Measurements from ENCODE around the gene PLXDC2. TPM values are rescaled to one million over a fixed set of nuclear protein-coding genes. Genes with fewer than 3 reads are reported as not detected.

PLXDC2 gene
- total RNA-seq, 4 donors from 2014 or later = 21.2 to 43.2 (median 32.7) TPM

GRCh38 chr10:20247891-20248708 lies 431.9 kb downstream of the PLXDC2 start:
- no peaks in the 10 kb centered on the region for H3K4me1 ChIP-seq
- peaks cover 0 to 38% (median 0%) of the 10 kb centered on the region in 3 donors for H3K36me3 ChIP-seq
- DNase-seq = no peak
- no peak overlapping the region for H3K4me3 ChIP-seq
- TF ChIP-seq POLR2A (IDR thresholded peaks at IDR 0.05) (no peak), CTCF (IDR thresholded peaks at IDR 0.05) (no peak)
- no peak overlapping the region for H3K27ac ChIP-seq
- no peaks in the 10 kb centered on the region for H3K9me3 ChIP-seq
- H3K27me3 ChIP-seq = no peaks in the 10 kb centered on the region

GRCh38 chr10:20254078-20254477 lies 437.8 kb downstream of the PLXDC2 start:
- Histone ChIP-seq H3K4me3 (no peak overlapping the region), H3K27ac (no peak overlapping the region), H3K9me3 (no peaks in the 10 kb centered on the region), H3K4me1 (no peaks in the 10 kb centered on the region), H3K27me3 (no peaks in the 10 kb centered on the region), H3K36me3 (peaks cover 0 to 10% (median 0%) of the 10 kb centered on the region in 3 donors)
- no peak for TF ChIP-seq POLR2A (IDR thresholded peaks at IDR 0.05)
- no peak for TF ChIP-seq CTCF (IDR thresholded peaks at IDR 0.05)
- no peak for DNase-seq

GRCh38 chr10:20254497-20254896 lies 438.3 kb downstream of the PLXDC2 start:
- DNase-seq = no peak
- Histone ChIP-seq H3K36me3 (peaks cover 0 to 6% (median 0%) of the 10 kb centered on the region in 3 donors), H3K27me3 (no peaks in the 10 kb centered on the region), H3K4me1 (no peaks in the 10 kb centered on the region), H3K27ac (no peak overlapping the region), H3K4me3 (no peak overlapping the region), H3K9me3 (no peaks in the 10 kb centered on the region)
- TF ChIP-seq POLR2A (IDR thresholded peaks at IDR 0.05) (no peak), CTCF (IDR thresholded peaks at IDR 0.05) (no peak)

GRCh38 chr10:20256969-20257368 lies 440.7 kb downstream of the PLXDC2 start:
- Histone ChIP-seq H3K27me3 (no peaks in the 10 kb centered on the region), H3K27ac (no peak overlapping the region), H3K4me1 (no peaks in the 10 kb centered on the region), H3K9me3 (no peaks in the 10 kb centered on the region), H3K4me3 (no peak overlapping the region), H3K36me3 (no peaks in the 10 kb centered on the region)
- TF ChIP-seq CTCF (IDR thresholded peaks at IDR 0.05) (no peak), POLR2A (IDR thresholded peaks at IDR 0.05) (no peak)
- DNase-seq = no peak

- Histone ChIP-seq H3K27me3 (no peaks in the 10 kb centered on the region), H3K4me1 (no peaks in the 10 kb centered on the region), H3K36me3 (no peaks in the 10 kb centered on the region), H3K9me3 (no peaks in the 10 kb centered on the region), H3K27ac (no peak overlapping the region), H3K4me3 (no peak overlapping the region)
- TF ChIP-seq POLR2A (IDR thresholded peaks at IDR 0.05) (no peak), CTCF (IDR thresholded peaks at IDR 0.05) (no peak)
- no peak for DNase-seq
Observed at GRCh38 chr10:20257422-20257821, 441.2 kb downstream of the PLXDC2 start.

Data from Peyer's patch (tissue), 4 donors.